CD14-positive monocyte (primary cell): ENCODE measurements around the gene C16orf95. TPM values are rescaled to one million over a fixed set of nuclear protein-coding genes. Genes with fewer than 3 reads are reported as not detected.

Experiments used
- DNase-seq, 3 donors: peaks; one replicate each; pipeline ENCODE4 v3.0.0-alpha.2; 2011 to 2022
- H2AFZ ChIP-seq: 2 replicates; pipeline ENCODE4 v1.6.0; 2012; ENCODE audit warnings: mild to moderate bottlenecking, low read depth, low read length, inconsistent platforms; ENCODE audit not compliant: insufficient read depth, poor library complexity, severe bottlenecking
- H3K27ac ChIP-seq, 2 donors: 1 replicate in 1 of 2; 2 replicates in 1 of 2; pipeline ENCODE4 v1.5.1; 2012 to 2013; ENCODE audit warnings: low read length in 2 of 2, control low read depth in 1 of 2, inconsistent platforms in 1 of 2, low read depth in 1 of 2, mild to moderate bottlenecking in 1 of 2
- H3K27me3 ChIP-seq, 2 donors: one replicate each; pipeline versions ENCODE4 v1.6.0 to v1.6.1; 2011 to 2013; ENCODE audit warnings: low read length in 2 of 2; ENCODE audit not compliant: control insufficient read depth in 2 of 2, insufficient read depth in 2 of 2
- H3K36me3 ChIP-seq, 2 donors: replicated peaks in 1 of 2; 1 replicate in 1 of 2; 2 replicates in 1 of 2; pipeline versions ENCODE4 v1.5.1 to v1.6.1; 2012 to 2013; ENCODE audit warnings: low read length in 2 of 2, control low read depth in 1 of 2, inconsistent platforms in 1 of 2, mild to moderate bottlenecking in 1 of 2; ENCODE audit not compliant: insufficient read depth in 2 of 2, control insufficient read depth in 1 of 2
- H3K4me1 ChIP-seq, 2 donors: 1 replicate in 1 of 2; 2 replicates in 1 of 2; pipeline versions ENCODE4 v1.5.1 to v1.6.1; 2012 to 2013; ENCODE audit warnings: low read length in 2 of 2, control low read depth in 1 of 2, inconsistent platforms in 1 of 2, mild to moderate bottlenecking in 1 of 2, moderate library complexity in 1 of 2; ENCODE audit not compliant: insufficient read depth in 2 of 2, control insufficient read depth in 1 of 2
- H3K4me2 ChIP-seq: replicated peaks from 2 replicates; pipeline ENCODE3; 2012; ENCODE audit warnings: low read length, moderate library complexity, mild to moderate bottlenecking; ENCODE audit not compliant: poor library complexity, severe bottlenecking; ENCODE audit errors: extremely low read depth
- H3K4me3 ChIP-seq, 3 experiments: fragments of 200-600 bp in 1 of 3; sonication (generic) in 1 of 3; replicated peaks in 1 of 3; 1 replicate in 2 of 3; 2 replicates in 1 of 3; pipeline ENCODE4 v1.5.1; 2011 to 2013; ENCODE audit warnings: low read length in 3 of 3, mild to moderate bottlenecking in 3 of 3, control low read depth in 2 of 3, low read depth in 2 of 3, inconsistent platforms in 1 of 3, moderate library complexity in 1 of 3
- H3K79me2 ChIP-seq: 2 replicates; pipeline ENCODE4 v1.6.0; 2012; ENCODE audit warnings: mild to moderate bottlenecking, control low read depth, inconsistent platforms, low read length, moderate library complexity; ENCODE audit not compliant: insufficient read depth
- H3K9ac ChIP-seq: 2 replicates; pipeline ENCODE4 v1.6.0; 2017; ENCODE audit warnings: low read length, mild to moderate bottlenecking; ENCODE audit not compliant: insufficient read depth, poor library complexity, severe bottlenecking
- H3K9me3 ChIP-seq, 2 donors: replicated peaks in 1 of 2; 1 replicate in 1 of 2; 2 replicates in 1 of 2; pipeline versions ENCODE4 v1.5.1 to v1.6.1; 2012 to 2013; ENCODE audit warnings: low read length in 2 of 2, control low read depth in 1 of 2; ENCODE audit not compliant: control insufficient read depth in 1 of 2, insufficient read depth in 1 of 2
- H4K20me1 ChIP-seq: 2 replicates; pipeline ENCODE4 v1.6.0; 2012; ENCODE audit warnings: mild to moderate bottlenecking, low read length, control low read depth, moderate library complexity; ENCODE audit not compliant: insufficient read depth
- H3K27ac Mint-ChIP-seq, 7 donors: one replicate each; pipeline ENCODE4 v1.8.0; 2020; ENCODE audit warnings: mild to moderate bottlenecking in 7 of 7, mixed read lengths in 7 of 7, moderate library complexity in 6 of 7, inconsistent platforms in 2 of 7
- H3K27me3 Mint-ChIP-seq, 3 donors: one replicate each; pipeline ENCODE4 v1.8.0; 2021 to 2022; ENCODE audit warnings: low read depth in 3 of 3, mild to moderate bottlenecking in 3 of 3, mixed read lengths in 3 of 3, moderate library complexity in 3 of 3, inconsistent platforms in 1 of 3
- H3K36me3 Mint-ChIP-seq, 2 donors: one replicate each; pipeline ENCODE4 v1.8.0; 2020; ENCODE audit warnings: mixed read lengths in 2 of 2, inconsistent platforms in 1 of 2, mild to moderate bottlenecking in 1 of 2
- H3K4me1 Mint-ChIP-seq: one replicate; pipeline ENCODE4 v1.8.0; 2020; ENCODE audit warnings: mild to moderate bottlenecking, mixed read lengths
- H3K4me3 Mint-ChIP-seq, 2 donors: one replicate each; pipeline ENCODE4 v1.8.0; 2020; ENCODE audit warnings: mild to moderate bottlenecking in 2 of 2, mixed read lengths in 2 of 2, moderate library complexity in 1 of 2
- H3K9me3 Mint-ChIP-seq, 7 donors: one replicate each; pipeline ENCODE4 v1.8.0; 2020 to 2022; ENCODE audit warnings: mixed read lengths in 7 of 7, mild to moderate bottlenecking in 6 of 7, moderate library complexity in 6 of 7, inconsistent platforms in 2 of 7
- WGBS: methylation state at CpG from one replicate; pipeline ENCODE4 v1.1.5; 2013; ENCODE audit warnings: missing lambda C conversion rate; ENCODE audit not compliant: insufficient coverage; 5-methylcytosine and 5-hydroxymethylcytosine counted together
- intact Hi-C, 2 donors: fragments of 100-400 bp; cut with micrococcal nuclease; formaldehyde crosslinking; loops; one replicate each; pipeline versions ENCODE4 v1.15.0 to v1.15.1; 2023
- polyA plus RNA-seq, 3 donors: library from polyadenylated mRNA; depleted of rRNA in 1 of 3; unstranded in 2 of 3; stranded (reverse) in 1 of 3; fragments of 300-500 nt in 2 of 3; fragments of >200 nt in 1 of 3; fragmentation: Illumina TruSeq in 2 of 3; gene quantifications; 1 replicate in 2 of 3; 2 replicates in 1 of 3; pipeline ENCODE4 v1.2.3, GENCODE V29; 2012 to 2021
- TF ChIP-seq, protein P1 (sequence below): fragments of 200-600 bp; IDR thresholded peaks from one replicate; pipeline ENCODE4 v1.8.0; 2022; ENCODE audit warnings: antibody characterized with exemption, mild to moderate bottlenecking

C16orf95 gene
- polyA plus RNA-seq, 3 donors, result 0.89 to 1.9 (median 1.7) TPM

DNA sequence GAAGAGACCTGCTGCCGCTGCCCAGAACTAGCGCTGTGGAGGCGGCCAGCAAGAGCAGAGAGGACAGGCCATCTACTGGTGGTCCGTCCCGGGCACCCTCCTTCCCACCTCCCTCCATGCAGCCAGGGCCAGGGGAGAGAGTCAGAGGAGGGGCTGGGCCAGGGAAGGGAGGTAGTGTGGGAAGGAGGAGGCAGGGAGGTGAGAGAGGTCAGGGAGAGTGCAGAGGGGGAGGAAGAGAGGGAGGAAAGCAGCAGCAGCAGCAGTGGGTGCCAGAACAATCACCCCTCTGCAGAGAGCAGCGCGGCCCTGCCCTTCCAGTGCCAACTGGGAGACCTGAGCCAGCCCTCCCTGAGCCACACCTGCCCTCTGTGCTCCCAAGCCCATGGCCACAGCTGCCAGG lies 6.6 kb downstream of the C16orf95 start:
- Mint-ChIP-seq H3K9me3 (peaks cover 0 to 12% (median 4%) of the 10 kb centered on the region in 7 donors), H3K27me3 (peaks cover 0 to 6% (median 0%) of the 10 kb centered on the region in 3 donors), H3K27ac (no peak overlapping the region), H3K36me3 (peaks cover 0 to 3% of the 10 kb centered on the region in 2 donors), H3K4me3 (no peak overlapping the region), H3K4me1 (no peaks in the 10 kb centered on the region)
- WGBS, result 100% methylated on average over 2 of the region's 7 CpGs
- H3K9me3 ChIP-seq, result no peaks in the 10 kb centered on the region
- no peaks in the 10 kb centered on the region for H3K79me2 ChIP-seq
- no peak for DNase-seq
- H3K4me1 ChIP-seq, result no peaks in the 10 kb centered on the region
- H3K4me3 ChIP-seq, result no peak overlapping the region
- H3K27ac ChIP-seq, result no peak overlapping the region
- no peak overlapping the region for H3K9ac ChIP-seq
- TF ChIP-seq, protein P1, sequence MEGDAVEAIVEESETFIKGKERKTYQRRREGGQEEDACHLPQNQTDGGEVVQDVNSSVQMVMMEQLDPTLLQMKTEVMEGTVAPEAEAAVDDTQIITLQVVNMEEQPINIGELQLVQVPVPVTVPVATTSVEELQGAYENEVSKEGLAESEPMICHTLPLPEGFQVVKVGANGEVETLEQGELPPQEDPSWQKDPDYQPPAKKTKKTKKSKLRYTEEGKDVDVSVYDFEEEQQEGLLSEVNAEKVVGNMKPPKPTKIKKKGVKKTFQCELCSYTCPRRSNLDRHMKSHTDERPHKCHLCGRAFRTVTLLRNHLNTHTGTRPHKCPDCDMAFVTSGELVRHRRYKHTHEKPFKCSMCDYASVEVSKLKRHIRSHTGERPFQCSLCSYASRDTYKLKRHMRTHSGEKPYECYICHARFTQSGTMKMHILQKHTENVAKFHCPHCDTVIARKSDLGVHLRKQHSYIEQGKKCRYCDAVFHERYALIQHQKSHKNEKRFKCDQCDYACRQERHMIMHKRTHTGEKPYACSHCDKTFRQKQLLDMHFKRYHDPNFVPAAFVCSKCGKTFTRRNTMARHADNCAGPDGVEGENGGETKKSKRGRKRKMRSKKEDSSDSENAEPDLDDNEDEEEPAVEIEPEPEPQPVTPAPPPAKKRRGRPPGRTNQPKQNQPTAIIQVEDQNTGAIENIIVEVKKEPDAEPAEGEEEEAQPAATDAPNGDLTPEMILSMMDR, result no peak
- no peaks in the 10 kb centered on the region for H3K36me3 ChIP-seq
- no peaks in the 10 kb centered on the region for H4K20me1 ChIP-seq
- H3K27me3 ChIP-seq, result no peaks in the 10 kb centered on the region
- no peak overlapping the region for H2AFZ ChIP-seq
- H3K4me2 ChIP-seq, result no peak overlapping the region
- intact Hi-C loops, result no loop called here

DNA sequence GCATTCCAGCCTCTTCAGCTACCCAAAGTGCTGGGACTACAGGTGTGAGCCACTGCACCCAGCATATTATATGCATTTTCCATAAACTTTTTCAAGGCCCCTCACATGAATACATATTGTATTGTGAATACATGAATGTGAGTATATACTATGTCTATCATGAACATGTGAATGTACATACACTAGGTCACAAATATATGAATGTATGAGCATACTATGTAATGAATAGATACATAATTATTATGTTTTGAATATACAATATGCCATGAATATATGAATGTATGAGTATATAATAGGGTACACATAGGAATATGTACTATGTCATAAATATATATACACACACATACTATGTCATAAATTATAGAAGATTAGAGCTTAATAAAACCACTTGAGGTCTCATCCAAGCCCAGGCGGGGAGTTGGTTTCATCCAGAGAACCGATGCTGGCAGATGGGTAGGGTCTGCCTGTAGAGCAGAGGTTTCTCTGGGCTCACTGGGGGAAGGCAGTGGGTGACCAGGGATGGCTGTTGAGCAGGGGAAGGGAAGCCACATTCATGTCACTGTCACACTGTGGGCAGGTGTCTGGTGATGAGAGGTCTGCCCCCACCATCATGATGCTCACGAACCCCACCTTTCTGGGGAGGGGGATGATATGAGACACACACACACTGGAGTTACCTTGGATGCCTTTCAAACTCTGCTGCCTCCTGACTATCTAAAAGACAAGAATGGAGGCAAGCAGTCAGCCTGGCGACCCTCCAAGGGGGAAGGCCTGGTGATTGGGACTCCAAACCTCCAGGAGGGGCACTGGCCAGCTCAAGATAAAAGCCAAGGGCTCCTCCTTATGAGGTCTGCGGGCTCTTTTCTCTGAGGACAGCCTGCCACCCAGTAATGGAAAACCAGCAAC lies 7.3 kb downstream of the C16orf95 start:
- no peak for DNase-seq
- Histone ChIP-seq H3K4me2 (no peak overlapping the region), H3K4me3 (no peak overlapping the region), H3K9me3 (no peaks in the 10 kb centered on the region), H4K20me1 (no peaks in the 10 kb centered on the region), H3K79me2 (no peaks in the 10 kb centered on the region), H3K9ac (no peak overlapping the region), H3K36me3 (no peaks in the 10 kb centered on the region), H3K27me3 (no peaks in the 10 kb centered on the region), H3K4me1 (peaks cover 3 to 4% of the 10 kb centered on the region in 2 donors), H3K27ac (no peak overlapping the region), H2AFZ (no peak overlapping the region)
- H3K9me3 Mint-ChIP-seq, result peaks cover 0 to 12% (median 4%) of the 10 kb centered on the region in 7 donors
- intact Hi-C loops, result no loop called here
- no peak overlapping the region for H3K27ac Mint-ChIP-seq
- peaks cover 0 to 6% (median 0%) of the 10 kb centered on the region in 3 donors for H3K27me3 Mint-ChIP-seq
- H3K36me3 Mint-ChIP-seq, result peaks cover 0 to 3% of the 10 kb centered on the region in 2 donors
- H3K4me1 Mint-ChIP-seq, result peaks cover 4% of the 10 kb centered on the region
- TF ChIP-seq, protein P1, result no peak
- 84% methylated on average over 3 of the region's 5 CpGs for WGBS
- H3K4me3 Mint-ChIP-seq, result no peak overlapping the region
